Kidney (tissue), 10 donors: Measurements from ENCODE around the gene GTF2H2C_2.
"Not testable (repeated sequence)": the region's sequence is repeated elsewhere in the genome, so short reads cannot be mapped to it uniquely, and the experiment has no call there.

Experiments used
- DNase-seq, 5 donors: peaks; one replicate each; pipeline ENCODE4 v3.0.0-alpha.2; 2013 to 2020
- FAIRE-seq: peaks from 2 replicates; lab custom pipeline; 2012; peaks lifted over from hg19 to GRCh38; lab: Jason Lieb, UNC
- H3K27ac ChIP-seq, 2 donors: one replicate each; pipeline ENCODE4 v1.7.0; 2013; ENCODE audit warnings: low read depth in 2 of 2, low read length in 2 of 2, inconsistent platforms in 1 of 2
- H3K27me3 ChIP-seq: one replicate; pipeline ENCODE4 v1.7.1; 2013; ENCODE audit warnings: low read length, inconsistent platforms; ENCODE audit not compliant: control insufficient read depth, insufficient read depth
- H3K36me3 ChIP-seq, 3 donors: one replicate each; pipeline versions ENCODE4 v1.7.0 to v1.7.1; 2013; ENCODE audit warnings: low read length in 3 of 3, control low read depth in 1 of 3, inconsistent platforms in 1 of 3; ENCODE audit not compliant: insufficient read depth in 3 of 3, control insufficient read depth in 2 of 3
- H3K4me1 ChIP-seq, 3 donors: one replicate each; pipeline versions ENCODE4 v1.7.0 to v1.7.1; 2013; ENCODE audit warnings: low read length in 3 of 3, inconsistent platforms in 1 of 3, low read depth in 1 of 3; ENCODE audit not compliant: control insufficient read depth in 2 of 3, insufficient read depth in 2 of 3
- H3K4me3 ChIP-seq, 3 donors: one replicate each; pipeline versions ENCODE4 v1.7.0 to v1.8.1; 2013; ENCODE audit warnings: low read length in 3 of 3, control low read depth in 1 of 3, inconsistent platforms in 1 of 3
- H3K9ac ChIP-seq, 3 donors: one replicate each; pipeline versions ENCODE4 v1.7.0 to v1.7.1; 2013; ENCODE audit warnings: low read length in 3 of 3, control low read depth in 1 of 3, inconsistent platforms in 1 of 3
- H3K9me3 ChIP-seq, 3 donors: one replicate each; pipeline versions ENCODE4 v1.7.0 to v1.7.1; 2013; ENCODE audit warnings: low read length in 3 of 3, control low read depth in 1 of 3, inconsistent platforms in 1 of 3; ENCODE audit not compliant: control insufficient read depth in 2 of 3, insufficient read depth in 1 of 3
- intact Hi-C: fragments of 100-400 bp; cut with DNase I; formaldehyde crosslinking; loops from one replicate; pipeline ENCODE4 v1.11.1; 2022
- donor health status: control.
- donor health status: control.
- donor health status: DM: yes; HTN: yes; CAD: no.
- donor health status: Normal renal cell carcinoma (clear cell type).

The GTF2H2C_2 gene

GRCh38 chr5:70415117-70415516 is at the start of gene GTF2H2C_2:
Gene GTF2H2C_2, plus strand, starts transcription at chr5:70415368.
- FAIRE-seq, H3K4me3 ChIP-seq, H3K27me3 ChIP-seq, DNase-seq, H3K9ac ChIP-seq, H3K27ac ChIP-seq, intact Hi-C loops, H3K4me1 ChIP-seq, H3K36me3 ChIP-seq, H3K9me3 ChIP-seq: not testable (repeated sequence)

GRCh38 chr5:70400984-70401686 is 14.0 kb upstream of the GTF2H2C_2 start:
- H3K27me3 ChIP-seq, H3K9me3 ChIP-seq, intact Hi-C loops, FAIRE-seq, H3K4me1 ChIP-seq, H3K36me3 ChIP-seq: not testable (repeated sequence)
- H3K27ac ChIP-seq, result peak overlapping the region in 1 of 2 donors; percentile 37
- peak in 2 of 5 donors; percentile 3 to 88 for DNase-seq
- H3K4me3 ChIP-seq, result peak overlapping the region in 2 of 3 donors; percentile 73 to 75
- H3K9ac ChIP-seq, result peak overlapping the region in 1 of 3 donors; percentile 59

GRCh38 chr5:70421322-70421721 is 6.2 kb downstream of the GTF2H2C_2 start:
- H3K36me3 ChIP-seq, H3K4me3 ChIP-seq, intact Hi-C loops, DNase-seq, FAIRE-seq, H3K9me3 ChIP-seq, H3K4me1 ChIP-seq, H3K27me3 ChIP-seq, H3K9ac ChIP-seq, H3K27ac ChIP-seq: not testable (repeated sequence)

GRCh38 chr5:70423215-70423614 is 8.0 kb downstream of the GTF2H2C_2 start:
- H3K9ac ChIP-seq, H3K9me3 ChIP-seq, FAIRE-seq, H3K27ac ChIP-seq, H3K27me3 ChIP-seq, intact Hi-C loops, H3K4me3 ChIP-seq, DNase-seq, H3K36me3 ChIP-seq, H3K4me1 ChIP-seq: not testable (repeated sequence)

GRCh38 chr5:70438518-70438917 is 23.4 kb downstream of the GTF2H2C_2 start:
- DNase-seq, H3K27ac ChIP-seq, H3K4me1 ChIP-seq, H3K9ac ChIP-seq, intact Hi-C loops, FAIRE-seq, H3K27me3 ChIP-seq, H3K9me3 ChIP-seq, H3K4me3 ChIP-seq, H3K36me3 ChIP-seq: not testable (repeated sequence)

GRCh38 chr5:70449565-70449964 is 34.4 kb downstream of the GTF2H2C_2 start:
- H3K27ac ChIP-seq, H3K9ac ChIP-seq, H3K27me3 ChIP-seq, H3K36me3 ChIP-seq, H3K4me1 ChIP-seq, DNase-seq, FAIRE-seq, H3K9me3 ChIP-seq, H3K4me3 ChIP-seq, intact Hi-C loops: not testable (repeated sequence)

- H3K27ac ChIP-seq, H3K4me1 ChIP-seq, H3K27me3 ChIP-seq, H3K36me3 ChIP-seq, H3K4me3 ChIP-seq, H3K9me3 ChIP-seq, H3K9ac ChIP-seq, DNase-seq, FAIRE-seq, intact Hi-C loops: not testable (repeated sequence)
Measured at GRCh38 chr5:70451249-70451984, 36.2 kb downstream of the GTF2H2C_2 start.

- H3K36me3 ChIP-seq, FAIRE-seq, H3K27ac ChIP-seq, intact Hi-C loops, DNase-seq, H3K27me3 ChIP-seq, H3K4me1 ChIP-seq, H3K4me3 ChIP-seq, H3K9ac ChIP-seq, H3K9me3 ChIP-seq: not testable (repeated sequence)
Measured at GRCh38 chr5:70457093-70457492, 41.9 kb downstream of the GTF2H2C_2 start.
